SK-N-SH (cell line): Measurements from ENCODE around the gene BCR. TPM values are rescaled to one million over a fixed set of nuclear protein-coding genes. Genes with fewer than 3 reads are reported as not detected.

Source experiments
- CTCF ChIA-PET: fragments of 300-600, 350-600 bp; formaldehyde crosslinking; extraction: SDS; loops from one replicate; lab custom pipeline; 2021; lab: Yijun Ruan, JAX
- POLR2A ChIA-PET: fragments of 350-600 bp; sonication (Branson Sonifier 250); formaldehyde crosslinking; extraction: SDS; loops from one replicate; lab custom pipeline; 2020; ENCODE audit warnings: antibody characterized with exemption, inconsistent platforms; lab: Yijun Ruan, JAX
- DNase-seq: peaks from one replicate; pipeline ENCODE4 v3.0.0; 2012
- H2AFZ ChIP-seq: fragments of 200-600 bp; sonication (generic); 2 replicates; pipeline ENCODE4 v1.8.1; 2016; ENCODE audit warnings: antibody characterized with exemption, mild to moderate bottlenecking, low read depth
- H3F3A ChIP-seq: fragments of 200-600 bp; sonication (generic); replicated peaks from 2 replicates; pipeline ENCODE3; 2016; ENCODE audit warnings: antibody characterized with exemption, mild to moderate bottlenecking; ENCODE audit not compliant: insufficient read depth
- H3K27ac ChIP-seq, 2 experiments: fragments of 200-500 bp in 1 of 2; fragments of 200-600 bp in 1 of 2; sonication (Bioruptor generic) in 1 of 2; sonication (generic), shearing (Covaris generic) in 1 of 2; 2 replicates each; pipeline versions ENCODE4 v1.5.1 to v1.6.1; 2014 to 2016; ENCODE audit warnings: low read depth in 2 of 2, inconsistent platforms in 1 of 2, low read length in 1 of 2, mild to moderate bottlenecking in 1 of 2, mixed read lengths in 1 of 2
- H3K27me3 ChIP-seq: fragments of 200-600 bp; sonication (generic), shearing (Covaris generic); 2 replicates; pipeline ENCODE4 v1.6.1; 2016; ENCODE audit warnings: mixed run types; ENCODE audit not compliant: insufficient read depth
- H3K36me3 ChIP-seq, 2 experiments: fragments of 200-500 bp in 1 of 2; fragments of 200-600 bp in 1 of 2; sonication (Bioruptor generic) in 1 of 2; sonication (generic) in 1 of 2; replicated peaks in 1 of 2; 2 replicates each; pipeline versions ENCODE3 to v1.5.1; 2014 to 2016; ENCODE audit warnings: low read length in 1 of 2, mild to moderate bottlenecking in 1 of 2; ENCODE audit not compliant: insufficient read depth in 2 of 2, control insufficient read depth in 1 of 2
- H3K4me1 ChIP-seq, 2 experiments: fragments of 200-500 bp in 1 of 2; fragments of 200-600 bp in 1 of 2; sonication (Bioruptor generic) in 1 of 2; sonication (generic), shearing (Covaris generic) in 1 of 2; 2 replicates each; pipeline versions ENCODE4 v1.5.1 to v1.6.1; 2014 to 2016; ENCODE audit warnings: low read depth in 1 of 2, low read length in 1 of 2, mixed run types in 1 of 2; ENCODE audit not compliant: insufficient read depth in 2 of 2, control insufficient read depth in 1 of 2
- H3K4me2 ChIP-seq: fragments of 200-600 bp; sonication (generic), shearing (Covaris generic); 2 replicates; pipeline ENCODE4 v1.6.1; 2017; ENCODE audit warnings: mixed run types
- H3K4me3 ChIP-seq, 2 experiments: fragments of 200-500 bp in 1 of 2; fragments of 200-600 bp in 1 of 2; sonication (Bioruptor generic) in 1 of 2; sonication (generic), shearing (Covaris generic) in 1 of 2; 2 replicates each; pipeline versions ENCODE4 v1.5.1 to v1.8.1; 2014 to 2016; ENCODE audit warnings: low read depth in 2 of 2, inconsistent platforms in 1 of 2, low read length in 1 of 2, mild to moderate bottlenecking in 1 of 2, mixed read lengths in 1 of 2, moderate library complexity in 1 of 2
- H3K79me2 ChIP-seq: fragments of 200-600 bp; sonication (generic); 2 replicates; pipeline ENCODE4 v1.8.1; 2017; ENCODE audit warnings: mild to moderate bottlenecking; ENCODE audit not compliant: insufficient read depth
- H3K9ac ChIP-seq: fragments of 200-600 bp; sonication (generic); 2 replicates; pipeline ENCODE4 v1.6.1; 2017; ENCODE audit warnings: mixed run types
- H3K9me2 ChIP-seq: fragments of 200-600 bp; sonication (generic); 2 replicates; pipeline ENCODE4 v1.6.1; 2017; ENCODE audit warnings: mixed run types
- H3K9me3 ChIP-seq: fragments of 200-600 bp; sonication (generic); 2 replicates; pipeline ENCODE4 v1.6.1; 2017; ENCODE audit warnings: mixed run types, mild to moderate bottlenecking, moderate library complexity
- H4K20me1 ChIP-seq: fragments of 200-600 bp; sonication (generic); 2 replicates; pipeline ENCODE4 v1.6.1; 2017; ENCODE audit warnings: mild to moderate bottlenecking, mixed run types; ENCODE audit not compliant: insufficient read depth
- CHD2 ChIP-seq: fragments of 150-350 bp; IDR thresholded peaks from 2 replicates; pipeline ENCODE4 v1.6.1; 2018; ENCODE audit warnings: low read length; ENCODE audit not compliant: partially characterized antibody
- EP300 ChIP-seq, 2 experiments: IDR thresholded peaks; 2 replicates each; pipeline versions ENCODE4 v1.4.0 to v1.6.1; 2012; ENCODE audit warnings: borderline replicate concordance in 1 of 2, low read depth in 1 of 2, low read length in 1 of 2
- FOXJ3 ChIP-seq: sonication (generic); formaldehyde crosslinking; IDR thresholded peaks from 2 replicates; pipeline ENCODE4 v1.5.1; 2020; ENCODE audit warnings: mild to moderate bottlenecking, missing genetic modification reagents
- FOXM1 ChIP-seq: IDR thresholded peaks from 2 replicates; pipeline ENCODE4 v1.4.0; 2012; ENCODE audit warnings: low read depth, mild to moderate bottlenecking
- GABPA ChIP-seq: IDR thresholded peaks from 2 replicates; pipeline ENCODE4 v1.4.0; 2012; ENCODE audit warnings: low read depth, mild to moderate bottlenecking
- JUND ChIP-seq: IDR thresholded peaks from 2 replicates; pipeline ENCODE4 v1.4.0; 2012
- MXI1 ChIP-seq: IDR thresholded peaks from 2 replicates; pipeline ENCODE4 v1.6.1; 2012; ENCODE audit warnings: mild to moderate bottlenecking, low read depth, low read length, improper control_type of control experiment
- NFIC ChIP-seq: IDR thresholded peaks from 2 replicates; pipeline ENCODE4 v1.4.0; 2012; ENCODE audit warnings: borderline replicate concordance
- NRF1 ChIP-seq: IDR thresholded peaks from 2 replicates; pipeline ENCODE4 v1.6.1; 2012; ENCODE audit warnings: low read depth, mild to moderate bottlenecking, low read length
- POLR2AphosphoS5 ChIP-seq: IDR thresholded peaks from 2 replicates; pipeline ENCODE4 v1.6.1; 2012; ENCODE audit warnings: low read depth, low read length
- RAD21 ChIP-seq: IDR thresholded peaks from 2 replicates; pipeline ENCODE4 v1.6.1; 2012; ENCODE audit warnings: mild to moderate bottlenecking, low read length
- REST ChIP-seq: IDR thresholded peaks from 2 replicates; pipeline ENCODE4 v1.6.1; 2012; ENCODE audit warnings: mild to moderate bottlenecking, low read depth, low read length, moderate library complexity
- RXRA ChIP-seq: IDR thresholded peaks from 2 replicates; pipeline ENCODE4 v1.4.0; 2012; ENCODE audit warnings: low read depth, mild to moderate bottlenecking, borderline replicate concordance
- SIN3A ChIP-seq: IDR thresholded peaks from 2 replicates; pipeline ENCODE4 v1.6.1; 2012; ENCODE audit warnings: low read depth, mild to moderate bottlenecking, low read length, moderate library complexity, borderline replicate concordance
- TAF1 ChIP-seq: IDR thresholded peaks from 2 replicates; pipeline ENCODE4 v1.6.1; 2012; ENCODE audit warnings: low read depth, mild to moderate bottlenecking, low read length, moderate library complexity, borderline replicate concordance
- TEAD4 ChIP-seq: IDR thresholded peaks from 2 replicates; pipeline ENCODE4 v1.4.0; 2012; ENCODE audit warnings: mild to moderate bottlenecking, borderline replicate concordance; ENCODE audit not compliant: insufficient read depth
- YY1 ChIP-seq: IDR thresholded peaks from 2 replicates; pipeline ENCODE4 v1.4.0; 2012; ENCODE audit warnings: low read depth, mild to moderate bottlenecking
- WGBS: methylation state at CpG from one replicate; pipeline ENCODE4 v1.1.6; 2017; ENCODE audit warnings: low lambda C conversion rate; 5-methylcytosine and 5-hydroxymethylcytosine counted together
- polyA plus RNA-seq, 3 experiments: library from polyadenylated mRNA; depleted of rRNA; stranded (reverse); fragments of >200 nt; gene quantifications; 2 replicates each; pipeline ENCODE4 v1.2.3, GENCODE V29; 2012
- TF ChIP-seq, protein P1 (sequence below): fragments of 150-350 bp; IDR thresholded peaks from 2 replicates; pipeline ENCODE4 v1.6.1; 2017; ENCODE audit warnings: antibody characterized with exemption, low read length, low read depth, borderline replicate concordance

The BCR gene
- polyA plus RNA-seq, 1 of the 3 experiments (the other 2 are of a cell fraction): 50.9 TPM

GRCh38 chr22:23236440-23237184 lies 56.3 kb downstream of the BCR start (continued):
- no peak for TF ChIP-seq TEAD4
- no peak for TF ChIP-seq FOXM1
- TF ChIP-seq, protein P1, sequence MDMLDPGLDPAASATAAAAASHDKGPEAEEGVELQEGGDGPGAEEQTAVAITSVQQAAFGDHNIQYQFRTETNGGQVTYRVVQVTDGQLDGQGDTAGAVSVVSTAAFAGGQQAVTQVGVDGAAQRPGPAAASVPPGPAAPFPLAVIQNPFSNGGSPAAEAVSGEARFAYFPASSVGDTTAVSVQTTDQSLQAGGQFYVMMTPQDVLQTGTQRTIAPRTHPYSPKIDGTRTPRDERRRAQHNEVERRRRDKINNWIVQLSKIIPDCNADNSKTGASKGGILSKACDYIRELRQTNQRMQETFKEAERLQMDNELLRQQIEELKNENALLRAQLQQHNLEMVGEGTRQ: no peak
- TF ChIP-seq EP300 (IDR thresholded peaks at IDR 0.05; ENCODE audit: borderline replicate concordance in 1 of 2, low read depth in 1 of 2, low read length in 1 of 2): no peak
- no peak for TF ChIP-seq GABPA

- Histone ChIP-seq H3K79me2 (peaks cover 61% of the 10 kb centered on the region; the same call in 1 of the 2 replicates), H3K9me2 (no peaks in the 10 kb centered on the region), H3K27ac (peak overlapping the region in 1 of 2 experiments; percentile 60; a peak in 2 of 4 replicates), H3F3A (no peaks in the 10 kb centered on the region), H3K4me2 (no peak overlapping the region), H4K20me1 (peaks cover 30% of the 10 kb centered on the region), H3K9me3 (no peaks in the 10 kb centered on the region), H3K27me3 (no peaks in the 10 kb centered on the region), H3K4me3 (no peak overlapping the region), H3K4me1 (peaks cover 11 to 62% of the 10 kb centered on the region in 2 experiments; a peak in 2 of 4 replicates), H2AFZ (no peak overlapping the region), H3K36me3 (no peaks in the 10 kb centered on the region), H3K9ac (no peak overlapping the region)
- POLR2A ChIA-PET: no interaction called here
- DNase-seq: no peak
- CTCF ChIA-PET: interaction anchor here (0.9 to 2.7 kb wide), 5 partner anchors 12 to 278 kb away, joined by 3 to 13 read pairs (median 4); no protein-coding TSS in a partner anchor
- TF ChIP-seq JUND (no peak), POLR2AphosphoS5 (no peak), SIN3A (no peak), NRF1 (no peak), EP300 (IDR thresholded peaks at IDR 0.05; ENCODE audit: borderline replicate concordance in 1 of 2, low read depth in 1 of 2, low read length in 1 of 2) (no peak)
- 88% methylated on average over 11 of the region's 16 CpGs for WGBS
Measured at GRCh38 chr22:23237201-23237798, 57.0 kb downstream of the BCR start.

DNA sequence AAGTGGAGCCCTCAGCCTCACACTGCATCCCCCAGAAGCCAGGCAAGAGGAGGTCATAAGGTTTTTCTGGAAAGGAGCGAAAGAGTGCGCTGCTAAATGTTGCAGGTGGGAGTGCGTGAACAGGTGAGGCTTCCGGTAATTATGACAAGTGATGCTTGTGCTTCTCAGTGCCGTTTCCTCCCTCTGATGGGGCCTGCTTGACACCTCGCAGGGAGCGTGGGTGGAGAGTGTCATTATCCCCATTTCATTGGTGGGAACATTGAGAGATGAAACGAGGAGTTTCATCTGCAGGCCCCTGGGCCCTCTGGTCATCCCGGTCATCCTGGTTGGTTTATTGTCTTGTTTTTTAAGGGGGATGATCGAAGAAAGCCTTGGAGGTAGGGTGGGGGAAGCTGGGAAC lies 57.5 kb downstream of the BCR start:
- Histone ChIP-seq H3F3A (no peaks in the 10 kb centered on the region), H3K9me3 (no peaks in the 10 kb centered on the region), H3K4me3 (no peak overlapping the region), H3K27me3 (no peaks in the 10 kb centered on the region), H3K4me1 (peaks cover 16 to 59% of the 10 kb centered on the region in 2 experiments; a peak in 2 of 4 replicates), H3K36me3 (no peaks in the 10 kb centered on the region), H2AFZ (no peak overlapping the region), H4K20me1 (peaks cover 30% of the 10 kb centered on the region), H3K9ac (no peak overlapping the region), H3K9me2 (no peaks in the 10 kb centered on the region), H3K4me2 (no peak overlapping the region), H3K79me2 (peaks cover 60% of the 10 kb centered on the region; the same call in 1 of the 2 replicates), H3K27ac (peak overlapping the region in 1 of 2 experiments; percentile 60; a peak in 1 of 4 replicates)
- ChIA-PET POLR2A (no interaction called here), CTCF (interaction anchor here (1.2 to 2.7 kb wide), 3 partner anchors 44 to 279 kb away, joined by 3 to 13 read pairs (median 7); no protein-coding TSS in a partner anchor)
- WGBS: 96% methylated on average over 10 of the region's 10 CpGs
- TF ChIP-seq NRF1 (no peak), RXRA (no peak), REST (no peak), NFIC (no peak), MXI1 (no peak), POLR2AphosphoS5 (no peak), FOXJ3 (CRISPR knock-in tag) (no peak), CHD2 (no peak), TAF1 (no peak), GABPA (no peak), RAD21 (no peak), YY1 (no peak), TEAD4 (no peak), JUND (no peak)
- no peak for DNase-seq
